Measurements from ENCODE around the gene ANKRD33B. TPM values are rescaled to one million over a fixed set of nuclear protein-coding genes. Genes with fewer than 3 reads are reported as not detected.
A peak's percentile ranks its signal among the peaks of the same experiment; 100 is the strongest.

The ANKRD33B gene
- polyA plus RNA-seq, 1 experiment, result 3.4 TPM

DNA sequence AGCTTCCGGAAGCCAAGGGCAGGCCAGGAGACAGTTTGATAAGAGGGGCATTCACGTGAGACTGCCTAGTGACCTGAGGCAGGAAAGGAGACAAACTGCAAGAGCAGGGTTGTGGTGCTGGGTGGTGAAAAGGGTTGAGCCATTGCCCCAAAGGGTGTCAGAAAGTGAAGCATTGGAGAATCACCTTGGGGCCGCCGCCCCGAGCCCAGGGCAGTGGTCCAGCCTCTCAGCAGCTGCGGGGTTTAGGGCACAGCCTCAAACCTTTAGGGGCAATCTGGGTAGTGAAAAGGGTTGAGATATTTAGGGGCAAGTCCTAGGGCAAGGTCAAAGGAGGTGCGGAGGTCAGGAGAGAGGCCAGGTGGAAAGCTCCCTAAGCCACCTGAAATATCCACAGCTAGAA lies 10.4 kb upstream of the ANKRD33B start:
- Histone ChIP-seq H3K4me3 (ENCODE audit: low read depth, low read length) (no peak overlapping the region), H3K27me3 (ENCODE audit: control insufficient read depth, insufficient read depth, low read length) (no peaks in the 10 kb centered on the region), H3K36me3 (ENCODE audit: control insufficient read depth, insufficient read depth, low read length) (no peaks in the 10 kb centered on the region)
- TF ChIP-seq, protein P1, sequence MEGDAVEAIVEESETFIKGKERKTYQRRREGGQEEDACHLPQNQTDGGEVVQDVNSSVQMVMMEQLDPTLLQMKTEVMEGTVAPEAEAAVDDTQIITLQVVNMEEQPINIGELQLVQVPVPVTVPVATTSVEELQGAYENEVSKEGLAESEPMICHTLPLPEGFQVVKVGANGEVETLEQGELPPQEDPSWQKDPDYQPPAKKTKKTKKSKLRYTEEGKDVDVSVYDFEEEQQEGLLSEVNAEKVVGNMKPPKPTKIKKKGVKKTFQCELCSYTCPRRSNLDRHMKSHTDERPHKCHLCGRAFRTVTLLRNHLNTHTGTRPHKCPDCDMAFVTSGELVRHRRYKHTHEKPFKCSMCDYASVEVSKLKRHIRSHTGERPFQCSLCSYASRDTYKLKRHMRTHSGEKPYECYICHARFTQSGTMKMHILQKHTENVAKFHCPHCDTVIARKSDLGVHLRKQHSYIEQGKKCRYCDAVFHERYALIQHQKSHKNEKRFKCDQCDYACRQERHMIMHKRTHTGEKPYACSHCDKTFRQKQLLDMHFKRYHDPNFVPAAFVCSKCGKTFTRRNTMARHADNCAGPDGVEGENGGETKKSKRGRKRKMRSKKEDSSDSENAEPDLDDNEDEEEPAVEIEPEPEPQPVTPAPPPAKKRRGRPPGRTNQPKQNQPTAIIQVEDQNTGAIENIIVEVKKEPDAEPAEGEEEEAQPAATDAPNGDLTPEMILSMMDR (IDR thresholded peaks at IDR 0.05; ENCODE audit: insufficient read depth, low read depth, low read length), result no peak
- ChIA-PET POLR2A (no interaction called here), CTCF (interaction anchor here (0.6 to 1.2 kb wide), 3 partner anchors 63 to 101 kb away, joined by 3 to 4 read pairs (median 3); no protein-coding TSS in a partner anchor)
- no peak for DNase-seq (ENCODE audit: low read depth)

DNA sequence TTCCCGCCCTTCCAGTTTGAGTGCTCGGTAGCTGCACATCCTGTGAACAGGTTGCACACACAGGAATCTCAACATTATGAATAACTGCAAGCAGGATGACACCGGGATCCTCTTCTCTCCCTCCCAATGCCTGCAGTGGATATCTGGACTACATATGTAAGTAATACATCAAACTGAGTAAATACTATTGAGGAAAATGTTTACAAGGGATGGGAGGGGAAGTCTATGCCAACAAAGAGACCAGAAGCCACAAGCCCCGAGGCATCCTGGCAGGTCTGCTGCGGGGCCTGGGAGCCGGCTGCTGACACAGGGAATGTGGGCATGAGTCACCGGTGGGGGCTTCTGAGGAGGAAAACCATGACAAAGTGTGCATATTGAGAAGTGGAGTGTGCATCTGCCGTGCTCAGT lies 8.6 kb upstream of the ANKRD33B start:
- peak; percentile 80 for DNase-seq (ENCODE audit: low read depth)
- POLR2A ChIA-PET, result no interaction called here
- Histone ChIP-seq H3K4me3 (ENCODE audit: low read depth, low read length) (no peak overlapping the region), H3K36me3 (ENCODE audit: control insufficient read depth, insufficient read depth, low read length) (no peaks in the 10 kb centered on the region), H3K27me3 (ENCODE audit: control insufficient read depth, insufficient read depth, low read length) (no peaks in the 10 kb centered on the region)
- TF ChIP-seq, protein P1 (IDR thresholded peaks at IDR 0.05; ENCODE audit: insufficient read depth, low read depth, low read length), result no peak
- CTCF ChIA-PET, result no interaction called here

DNA sequence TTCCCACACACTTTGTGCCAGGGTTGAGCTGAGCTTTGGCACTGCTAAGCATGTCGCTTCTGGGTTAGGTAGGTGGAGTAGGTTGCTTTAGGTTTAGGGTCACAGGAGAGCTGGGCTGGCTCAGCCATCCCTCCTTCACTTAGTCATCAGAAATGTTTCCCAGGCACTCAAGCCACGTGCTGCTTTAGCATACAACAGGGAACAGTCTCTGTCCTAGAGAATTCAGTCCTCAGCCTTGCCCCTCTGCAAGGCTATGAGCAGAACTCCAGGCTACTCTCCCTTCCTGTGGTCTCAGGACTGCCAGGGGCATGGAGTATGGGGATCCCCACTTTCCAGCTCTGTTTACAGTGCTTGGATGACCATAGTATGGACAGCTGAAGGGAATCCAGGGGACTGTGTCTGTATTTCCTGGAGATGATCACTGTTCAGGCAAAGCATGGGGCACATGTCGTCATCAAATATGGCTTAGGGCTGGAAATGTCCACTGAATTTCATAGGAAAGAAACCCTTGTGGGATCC lies 7.5 kb upstream of the ANKRD33B start:
- POLR2A ChIA-PET, result no interaction called here
- DNase-seq (ENCODE audit: low read depth), result no peak
- Histone ChIP-seq H3K27me3 (ENCODE audit: control insufficient read depth, insufficient read depth, low read length) (no peaks in the 10 kb centered on the region), H3K36me3 (ENCODE audit: control insufficient read depth, insufficient read depth, low read length) (no peaks in the 10 kb centered on the region), H3K4me3 (ENCODE audit: low read depth, low read length) (no peak overlapping the region)
- TF ChIP-seq, protein P1 (IDR thresholded peaks at IDR 0.05; ENCODE audit: insufficient read depth, low read depth, low read length), result no peak
- CTCF ChIA-PET, result no interaction called here

DNA sequence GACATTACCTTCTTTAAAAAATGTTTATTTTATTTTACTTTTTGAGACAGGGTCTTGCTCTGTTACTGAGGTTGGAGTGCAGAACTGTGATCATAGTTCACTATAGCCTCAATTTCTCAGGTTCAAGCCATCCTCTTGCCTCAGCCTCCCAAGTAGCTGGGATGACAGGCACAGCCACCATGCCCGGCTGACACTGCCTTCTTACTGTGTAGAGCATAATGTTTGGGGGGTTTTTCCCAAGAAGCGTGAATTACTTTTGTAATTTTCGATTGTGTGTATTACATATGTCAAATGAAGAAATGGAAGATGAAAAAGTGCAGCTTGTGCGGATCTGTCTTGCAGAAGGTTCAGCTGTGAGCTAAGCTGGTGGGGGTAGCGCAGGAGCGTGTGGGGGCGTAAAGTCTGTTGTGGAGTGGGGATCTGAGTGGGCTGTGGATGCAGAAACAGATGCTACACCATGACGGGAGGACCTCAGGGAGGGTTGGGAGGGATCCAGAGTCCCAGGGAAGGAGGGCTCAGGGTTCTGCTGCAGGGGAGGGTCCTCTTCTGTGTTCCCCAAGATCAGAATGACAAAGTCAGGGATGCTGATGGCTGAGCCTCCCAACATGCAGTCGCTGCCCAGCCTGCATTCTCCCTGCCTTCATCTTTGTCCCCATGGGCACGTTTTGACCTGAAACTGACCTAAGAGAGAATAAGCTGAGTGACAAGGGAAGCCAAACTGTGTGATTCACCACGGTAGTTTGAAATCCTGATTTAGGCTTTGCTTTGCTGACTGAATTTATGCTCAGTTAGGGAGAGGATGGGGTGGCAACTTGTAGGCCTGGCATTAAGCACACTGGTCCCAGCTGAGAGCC lies 6.8 kb upstream of the ANKRD33B start:
- no peak for DNase-seq (ENCODE audit: low read depth)
- H3K4me3 ChIP-seq (ENCODE audit: low read depth, low read length), result no peak overlapping the region
- CTCF ChIA-PET, result no interaction called here

DNA sequence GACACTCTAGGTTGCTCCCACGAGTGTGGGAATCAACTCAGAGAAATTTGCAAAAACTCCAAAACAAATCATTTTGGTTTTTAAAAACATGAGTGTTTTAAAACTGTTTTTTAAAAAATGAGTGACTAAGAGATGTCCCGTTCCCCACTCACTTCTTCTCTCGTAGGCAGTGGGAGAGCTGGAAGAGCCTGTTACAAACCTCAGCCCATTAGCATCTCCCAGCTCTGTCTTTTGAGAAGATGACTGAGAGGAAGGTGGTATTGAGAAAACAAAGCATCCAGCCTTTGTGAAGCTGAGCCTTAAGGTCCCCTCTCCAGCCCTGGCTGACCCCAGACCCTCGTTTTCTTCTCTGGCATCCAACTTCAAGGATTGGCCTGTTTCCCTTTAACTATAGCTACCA lies 4.7 kb upstream of the ANKRD33B start:
- Histone ChIP-seq H3K27me3 (ENCODE audit: control insufficient read depth, insufficient read depth, low read length) (no peaks in the 10 kb centered on the region), H3K4me3 (ENCODE audit: low read depth, low read length) (no peak overlapping the region), H3K36me3 (ENCODE audit: control insufficient read depth, insufficient read depth, low read length) (no peaks in the 10 kb centered on the region)
- TF ChIP-seq, protein P1 (IDR thresholded peaks at IDR 0.05; ENCODE audit: insufficient read depth, low read depth, low read length), result no peak
- no peak for DNase-seq (ENCODE audit: low read depth)
- ChIA-PET POLR2A (no interaction called here), CTCF (interaction anchor here (1.3 to 2.1 kb wide), 2 partner anchors 69 to 107 kb away, joined by 3 to 7 read pairs; no protein-coding TSS in a partner anchor)

More for the DNA sequence above, 6.8 kb upstream of the ANKRD33B start:
- TF ChIP-seq, protein P1 (IDR thresholded peaks at IDR 0.05; ENCODE audit: insufficient read depth, low read depth, low read length), result no peak
- no peaks in the 10 kb centered on the region for H3K27me3 ChIP-seq (ENCODE audit: control insufficient read depth, insufficient read depth, low read length)
- POLR2A ChIA-PET, result no interaction called here
- H3K36me3 ChIP-seq (ENCODE audit: control insufficient read depth, insufficient read depth, low read length), result no peaks in the 10 kb centered on the region
